Stimulated activated CD4-positive, alpha-beta T cell treated with anti-CD3 and anti-CD28 coated beads, Interleukin-2, amount 100 ng/mL, for 48 hours (primary cell): Measurements from ENCODE around the gene METAP1.
"Not testable (repeated sequence)": the region's sequence is repeated elsewhere in the genome, so short reads cannot be mapped to it uniquely, and the experiment has no call there.

Experiments used
- DNase-seq, 2 donors: peaks; one replicate each; pipeline ENCODE4 v3.0.0-alpha.2; 2020

The METAP1 gene

GRCh38 chr4:98995183-98996055, at the start of gene METAP1:
METAP1 (plus strand) TSS chr4:98995721; CDS start chr4:98995754, 33 bp downstream.
- DNase-seq, result peak; percentile 88 to 91

DNA sequence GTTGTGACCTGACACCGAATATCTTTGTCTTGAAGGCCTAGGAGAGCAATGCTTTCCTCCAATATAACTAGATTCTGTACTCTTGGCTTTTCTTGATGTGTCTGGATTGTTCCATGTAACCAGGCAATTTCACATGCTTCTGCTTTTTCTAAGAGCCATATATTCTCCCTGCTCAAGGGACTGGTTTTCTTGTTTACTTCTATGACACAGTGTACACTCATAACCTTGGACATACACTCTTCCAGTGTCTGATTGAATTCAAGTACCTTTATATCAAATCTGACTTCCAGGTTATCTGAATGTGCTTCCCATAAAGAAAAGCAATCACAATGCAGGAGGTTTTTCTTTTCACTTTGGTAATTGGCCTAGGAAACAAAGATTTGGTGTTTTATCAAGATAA, 49.2 kb upstream of the METAP1 start:
- DNase-seq, result no peak

DNA sequence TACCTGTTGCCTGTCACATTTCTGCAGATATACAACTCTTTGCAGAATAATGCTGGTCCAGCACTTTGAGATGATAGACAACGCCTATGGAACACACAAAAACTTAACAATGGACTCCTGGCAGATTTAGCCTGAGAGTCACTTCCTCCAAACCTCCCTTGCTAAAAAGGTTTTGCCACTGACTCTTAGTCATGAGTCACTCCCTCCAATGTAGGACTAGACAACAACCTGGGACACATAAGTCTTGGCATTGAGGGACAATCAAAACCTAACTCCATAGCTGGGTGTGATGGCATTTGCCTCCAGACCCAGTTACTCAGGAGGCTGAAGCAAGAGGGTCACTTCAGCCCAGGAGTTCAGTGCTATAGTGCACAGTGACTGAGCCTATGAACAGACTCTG, 44.6 kb upstream of the METAP1 start:
- no peak for DNase-seq

DNA sequence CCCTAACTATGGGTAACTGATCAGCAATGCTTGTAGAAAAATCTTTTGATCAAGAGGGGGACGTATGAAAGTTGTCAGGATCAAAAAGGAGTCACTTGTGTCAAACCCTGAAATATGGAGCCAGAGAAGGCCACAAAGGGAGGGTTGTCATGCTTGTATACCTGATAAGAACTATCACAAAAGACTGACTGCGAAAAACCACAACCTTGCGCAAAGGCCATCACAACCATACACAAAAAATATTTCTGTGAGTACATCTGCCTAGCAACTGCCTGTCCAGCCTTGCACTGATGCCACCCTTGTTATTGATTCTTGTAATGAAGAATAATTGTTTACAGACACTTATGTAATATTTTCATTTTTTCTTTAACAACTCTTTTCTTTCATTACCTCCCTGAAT, 43.8 kb upstream of the METAP1 start:
- no peak for DNase-seq

DNA sequence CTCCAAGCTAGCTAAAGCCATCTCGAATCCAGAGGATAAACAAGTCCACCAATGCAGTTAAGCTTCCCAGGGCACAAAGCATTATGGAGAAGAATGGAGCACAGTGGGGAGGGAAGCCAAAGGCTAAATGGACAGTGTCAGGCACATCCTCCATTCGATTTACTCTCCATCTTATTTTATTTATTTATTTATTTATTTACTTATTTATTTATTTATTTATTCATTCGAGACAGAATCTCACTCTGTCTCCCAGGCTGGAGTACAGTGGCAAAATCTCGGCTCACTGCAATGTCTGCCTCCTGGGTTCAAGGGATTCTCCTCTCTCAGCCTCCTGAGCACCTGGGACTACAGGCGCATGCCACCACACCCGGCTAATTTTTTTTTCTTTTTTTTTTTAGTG, 40.3 kb upstream of the METAP1 start:
- no peak for DNase-seq

DNA sequence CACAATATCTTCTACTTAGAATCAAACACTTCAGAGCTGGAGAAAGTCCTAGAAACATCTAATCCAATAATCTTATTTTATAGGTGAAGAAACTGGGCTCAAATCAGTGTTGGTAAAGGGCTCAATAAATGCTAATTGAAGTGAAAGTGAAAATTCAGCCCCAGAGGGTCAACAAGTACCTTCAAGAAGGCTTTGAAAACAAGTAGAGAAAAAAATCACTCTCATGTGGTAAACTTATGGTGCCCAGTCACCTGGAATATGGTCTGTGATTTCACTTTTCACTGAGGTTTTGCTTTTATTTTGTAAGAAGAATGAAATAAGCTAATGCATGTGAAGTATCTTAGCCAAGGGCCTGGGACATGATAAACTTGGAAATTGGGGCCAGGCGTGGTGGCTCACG, 37.5 kb upstream of the METAP1 start:
- DNase-seq, result no peak

GRCh38 chr4:98959411-98959810, 36.1 kb upstream of the METAP1 start:
- DNase-seq, result no peak

GRCh38 chr4:98961770-98962169, 33.8 kb upstream of the METAP1 start:
- no peak for DNase-seq

GRCh38 chr4:98963538-98964433, 31.7 kb upstream of the METAP1 start:
- no peak for DNase-seq

DNA sequence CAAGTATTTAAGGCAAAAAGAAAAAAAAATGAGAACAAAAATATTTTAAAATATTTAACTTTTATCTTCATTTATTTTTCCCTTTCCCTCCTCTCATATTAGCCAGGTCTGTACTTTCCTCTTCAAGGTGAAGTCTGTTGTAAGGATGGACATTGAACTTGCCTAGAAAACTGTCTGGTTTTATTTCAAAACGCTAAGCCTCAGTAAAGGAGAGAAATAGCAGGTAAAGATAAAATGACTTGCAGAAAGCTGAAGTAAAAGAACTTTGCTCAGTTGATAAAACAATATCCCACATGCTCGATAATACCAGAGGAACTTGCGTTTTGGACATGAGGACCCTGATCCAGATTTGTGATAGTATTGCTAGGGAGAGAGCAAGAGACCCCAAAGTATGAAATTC, 28.6 kb upstream of the METAP1 start:
- no peak for DNase-seq

GRCh38 chr4:98967786-98968329, 27.7 kb upstream of the METAP1 start:
- no peak for DNase-seq

- no peak for DNase-seq
Observed at GRCh38 chr4:98969878-98970785, 25.4 kb upstream of the METAP1 start.

GRCh38 chr4:98976716-98977115, 18.8 kb upstream of the METAP1 start:
- no peak for DNase-seq

- no peak for DNase-seq
Observed at GRCh38 chr4:98977557-98977956, 18.0 kb upstream of the METAP1 start.

DNA sequence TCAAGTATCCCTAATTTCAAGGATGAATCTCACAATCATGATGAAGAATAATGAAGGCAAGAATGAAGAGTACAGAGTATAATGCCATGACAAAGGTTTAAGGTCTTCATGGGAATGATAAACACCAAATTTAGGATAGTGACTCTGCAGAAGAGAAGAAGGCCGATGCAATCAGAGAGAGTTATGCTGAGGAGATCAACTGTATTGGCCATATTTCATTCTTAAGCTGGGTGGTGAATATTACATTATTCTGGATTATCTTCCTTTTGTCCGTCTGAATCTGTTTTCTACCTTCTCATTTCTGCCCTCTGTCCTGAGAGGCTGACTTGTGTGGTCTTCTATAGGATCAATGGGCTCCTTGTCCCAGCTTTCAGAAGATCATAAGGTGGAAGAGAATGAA, 7.8 kb upstream of the METAP1 start:
- DNase-seq, result no peak

GRCh38 chr4:98992835-98993234, 2.7 kb upstream of the METAP1 start:
- not testable (repeated sequence) for DNase-seq

DNA sequence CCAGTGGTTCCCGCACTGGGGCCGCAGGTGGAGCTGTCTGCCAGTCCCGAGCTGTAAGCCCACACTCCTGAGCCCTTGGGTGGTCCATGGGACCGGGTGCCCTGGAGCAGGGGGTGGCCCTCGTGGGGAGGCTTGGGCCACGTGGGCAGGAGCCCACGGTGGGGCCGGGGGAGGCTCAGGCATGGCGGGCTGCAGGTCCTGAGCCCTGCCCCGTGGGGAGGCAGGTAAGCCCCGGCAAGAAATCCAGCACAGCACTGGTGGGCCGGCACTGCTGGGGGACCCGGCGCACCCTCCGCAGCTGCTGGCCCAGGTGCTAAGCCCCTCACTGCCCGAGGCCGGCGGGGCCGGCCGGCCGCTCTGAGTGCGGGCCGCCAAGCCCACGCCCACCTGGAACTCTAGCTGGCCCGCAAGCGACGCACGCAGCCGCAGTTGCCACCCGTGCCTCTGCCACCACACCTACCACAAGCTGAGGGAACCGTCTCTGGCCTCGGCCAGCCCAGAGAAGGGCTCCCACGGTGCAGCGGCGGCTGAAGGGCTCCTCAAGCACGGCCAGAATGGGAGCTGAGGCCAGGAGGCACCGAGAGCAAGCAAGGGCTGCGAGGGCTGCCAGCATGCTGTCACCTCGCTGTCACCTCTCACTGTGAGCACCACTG, 2.0 kb upstream of the METAP1 start:
- DNase-seq, result no peak

GRCh38 chr4:98994474-98995182, 893 bp upstream of the METAP1 start:
- DNase-seq, result no peak

DNA sequence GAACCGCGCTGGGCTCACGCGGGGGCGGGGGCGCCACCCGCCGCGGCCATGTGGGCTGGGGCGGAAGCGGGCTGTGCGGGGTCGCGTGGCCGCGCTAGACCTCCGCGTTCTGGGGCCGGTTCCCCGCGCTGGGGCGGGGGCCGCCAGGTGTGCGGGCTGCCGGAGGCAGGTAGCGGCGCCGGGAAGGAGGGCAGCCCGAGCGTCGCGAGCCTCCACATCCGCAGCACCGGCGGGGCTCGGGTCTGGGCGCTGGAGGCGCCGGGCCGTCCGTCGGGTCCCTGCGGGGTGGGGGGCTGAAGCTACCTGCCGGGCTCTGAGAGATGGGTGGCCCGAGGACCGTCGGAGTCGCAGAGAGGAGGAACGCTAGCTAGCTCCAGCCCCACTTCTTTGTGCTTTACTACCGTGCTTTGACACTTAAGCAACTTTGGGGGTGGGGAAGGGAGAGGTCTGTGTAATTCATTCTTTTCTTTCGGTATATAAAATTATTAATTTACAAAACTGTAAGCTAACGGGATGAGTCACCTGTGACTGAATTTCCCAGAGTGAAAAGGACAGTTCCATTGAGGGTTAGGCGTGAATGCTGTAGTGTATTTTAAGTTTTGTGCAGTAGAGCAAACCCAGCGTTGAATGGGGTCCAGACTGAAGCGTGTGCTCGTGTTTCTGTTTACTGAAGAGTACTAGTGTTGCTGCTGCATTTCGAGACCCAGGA, 689 bp downstream of the METAP1 start:
- peak in 1 of 2 donors; percentile 11 for DNase-seq

DNA sequence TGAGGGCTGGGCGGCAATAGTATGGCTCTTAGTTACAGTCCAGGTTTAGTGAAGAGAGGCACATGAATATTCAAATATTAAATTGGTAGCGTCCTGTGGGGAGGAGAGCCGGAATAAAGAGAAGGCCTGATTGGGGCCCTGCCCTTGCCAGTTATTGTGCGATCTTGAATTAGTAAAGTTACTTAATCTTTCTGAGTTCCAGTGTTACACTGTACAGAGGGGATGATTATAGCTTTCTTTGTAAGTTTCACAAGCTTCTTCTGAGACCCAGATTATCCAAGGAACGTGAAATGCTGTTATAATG, 1.2 kb downstream of the METAP1 start:
- peak in 1 of 2 donors; percentile 8 for DNase-seq

GRCh38 chr4:98997166-98997565, 1.6 kb downstream of the METAP1 start:
- DNase-seq, result no peak
